Fibroblast of the aortic adventitia (primary cell): ENCODE results near the gene EXOSC6. TPM values are rescaled to one million over a fixed set of nuclear protein-coding genes. Genes with fewer than 3 reads are reported as not detected.
"Not testable (repeated sequence)": the region's sequence is repeated elsewhere in the genome, so short reads cannot be mapped to it uniquely, and the experiment has no call there.

Source experiments
- DNase-seq: peaks from one replicate; pipeline ENCODE4 v3.0.0-alpha.2; 2010; ENCODE audit warnings: low read depth
- H3K4me3 ChIP-seq: 2 replicates; pipeline ENCODE4 v1.5.1; 2011; ENCODE audit warnings: low read depth, mild to moderate bottlenecking, control low read depth, low read length, moderate library complexity
- CTCF ChIP-seq: IDR thresholded peaks from 2 replicates; pipeline ENCODE4 v1.5.1; 2011; ENCODE audit warnings: mild to moderate bottlenecking, low read length, control low read depth, inconsistent platforms; ENCODE audit not compliant: insufficient read depth
- total RNA-seq: library from RNA; depleted of rRNA; stranded (reverse); fragments of >200 nt; gene quantifications from 2 replicates; pipeline ENCODE4 v1.2.3, GENCODE V29; 2012; ENCODE audit warnings: low replicate concordance

EXOSC6 gene
- total RNA-seq, 1 donor = 39.7 TPM

- no peak overlapping the region for H3K4me3 ChIP-seq
- no peak for TF ChIP-seq CTCF
- no peak for DNase-seq
These were observed 39.3 kb upstream of the EXOSC6 start for GRCh38 chr16:70290949-70291519.

GRCh38 chr16:70289229-70290094 is 37.7 kb upstream of the EXOSC6 start, which contains the start of gene AARS1:
Gene AARS1, minus strand, starts transcription at chr16:70289506. Its CDS starts 6,743 bp downstream, at chr16:70282763.
- DNase-seq = peak; percentile 100
- no peak for TF ChIP-seq CTCF
- H3K4me3 ChIP-seq = peak within 1 kb of the TSS; percentile 87

- H3K4me3 ChIP-seq = peak overlapping the region; percentile 87
- DNase-seq = not testable (repeated sequence)
These were observed 35.7 kb upstream of the EXOSC6 start for GRCh38 chr16:70287304-70287971.

- DNase-seq = peak; percentile 63
- TF ChIP-seq CTCF = no peak
- no peak overlapping the region for H3K4me3 ChIP-seq
These were observed 24.7 kb upstream of the EXOSC6 start for GRCh38 chr16:70276392-70276791.

- no peak for DNase-seq
- no peak for TF ChIP-seq CTCF
- no peak overlapping the region for H3K4me3 ChIP-seq
These were observed 20.0 kb upstream of the EXOSC6 start for GRCh38 chr16:70271696-70272095.

GRCh38 chr16:70270176-70270575 is 18.4 kb upstream of the EXOSC6 start:
- TF ChIP-seq CTCF = no peak
- no peak for DNase-seq
- no peak overlapping the region for H3K4me3 ChIP-seq

- H3K4me3 ChIP-seq = no peak overlapping the region
- TF ChIP-seq CTCF = no peak
- DNase-seq = no peak
These were observed 17.7 kb upstream of the EXOSC6 start for GRCh38 chr16:70269471-70269870.

- not testable (repeated sequence) for H3K4me3 ChIP-seq, DNase-seq
These were observed 16.2 kb upstream of the EXOSC6 start for GRCh38 chr16:70267922-70268321.
